Thyroid gland (tissue), 4 donors: ENCODE data around the gene ZCCHC24. TPM values are rescaled to one million over a fixed set of nuclear protein-coding genes. Genes with fewer than 3 reads are reported as not detected.

Experiments used
- DNase-seq, 2 donors: peaks; one replicate each; pipeline ENCODE4 v3.0.0-alpha.2; 2019
- H3K27ac ChIP-seq, 3 donors: fragments of 200-600 bp; sonication (generic); 1 replicate in 2 of 3; 2 replicates in 1 of 3; pipeline ENCODE4 v1.5.1; 2016 to 2019; ENCODE audit warnings: mild to moderate bottlenecking in 1 of 3, moderate library complexity in 1 of 3
- H3K27me3 ChIP-seq: fragments of 200-600 bp; sonication (generic); one replicate; pipeline ENCODE4 v1.5.1; 2019
- H3K36me3 ChIP-seq, 2 donors: fragments of 200-600 bp; sonication (generic); one replicate each; pipeline ENCODE4 v1.5.1; 2016 to 2019
- H3K4me1 ChIP-seq, 2 donors: fragments of 200-600 bp; sonication (generic); one replicate each; pipeline ENCODE4 v1.5.1; 2017 to 2019
- H3K4me3 ChIP-seq, 3 donors: fragments of 200-600 bp; sonication (generic); replicated peaks in 1 of 3; 1 replicate in 2 of 3; 2 replicates in 1 of 3; pipeline ENCODE4 v1.5.1; 2016; ENCODE audit warnings: mild to moderate bottlenecking in 1 of 3
- H3K9me3 ChIP-seq: fragments of 200-600 bp; sonication (generic); one replicate; pipeline ENCODE4 v1.5.1; 2017
- CTCF ChIP-seq, 6 experiments: fragments of 200-600 bp in 3 of 6; fragments of 450-650 bp in 3 of 6; sonication (generic) in 3 of 6; IDR thresholded peaks; one replicate each; pipeline ENCODE4 v1.5.1; 2016 to 2019; ENCODE audit warnings: antibody characterized with exemption in 6 of 6, mild to moderate bottlenecking in 2 of 6, inconsistent platforms in 1 of 6, moderate library complexity in 1 of 6
- POLR2A ChIP-seq, 2 donors: fragments of 450-650 bp; IDR thresholded peaks; one replicate each; pipeline ENCODE4 v1.6.1; 2017; ENCODE audit warnings: antibody characterized with exemption in 2 of 2, mild to moderate bottlenecking in 2 of 2, moderate library complexity in 1 of 2
- WGBS, 2 donors: methylation state at CpG; one replicate each; pipeline ENCODE4 v1.1.5; 2017; 5-methylcytosine and 5-hydroxymethylcytosine counted together
- intact Hi-C: fragments of 100-400 bp; cut with DNase I; formaldehyde crosslinking; loops from one replicate; pipeline ENCODE4 v1.15.1; 2023
- total RNA-seq, 4 donors: library from RNA; depleted of rRNA; stranded (reverse); fragments of >200 nt; gene quantifications; one replicate each; pipeline ENCODE4 v1.2.3, GENCODE V29; 2016

Gene ZCCHC24
- total RNA-seq, 4 donors from 2014 or later, result 25.4 to 48.8 (median 33.3) TPM

DNA sequence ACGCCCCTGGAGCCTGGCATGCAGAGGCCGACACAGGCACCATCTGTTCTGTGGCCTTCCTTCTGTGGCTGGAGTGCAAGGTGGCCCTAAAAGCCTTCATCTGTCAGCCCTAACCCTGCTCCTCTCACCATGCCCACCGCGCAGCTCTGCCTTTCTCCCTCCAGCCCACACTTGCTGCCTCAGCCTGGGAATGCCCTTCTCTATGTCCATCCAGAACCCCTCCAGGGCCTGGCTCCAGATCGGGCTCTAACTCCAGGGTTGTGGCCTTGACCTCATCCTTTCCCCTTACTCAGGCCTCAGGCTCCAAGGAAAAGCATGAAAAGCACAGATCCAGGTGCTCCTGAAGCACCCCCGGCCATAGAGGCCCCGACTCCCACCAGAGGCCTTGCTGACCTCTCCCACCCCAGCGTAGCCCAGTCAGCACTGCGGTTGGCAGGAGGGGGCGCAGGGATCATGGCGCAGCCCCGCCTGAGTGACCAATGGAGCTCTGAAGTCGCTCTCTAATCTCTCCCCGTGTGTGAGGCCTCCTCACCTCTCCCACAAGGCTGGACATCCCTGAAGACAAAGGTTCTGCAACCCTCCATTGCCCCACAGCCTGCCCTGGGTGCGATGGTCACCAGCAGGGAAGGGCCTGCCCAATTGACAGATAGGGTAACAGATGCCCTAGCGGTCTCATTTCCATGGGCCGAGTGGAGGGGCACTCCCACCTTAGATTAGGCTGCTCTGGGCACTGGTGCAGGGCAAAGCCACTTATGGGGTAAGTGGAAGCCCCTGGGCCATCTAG, 9.2 kb downstream of the ZCCHC24 start:
- Histone ChIP-seq H3K4me3 (no peak overlapping the region), H3K27ac (peak overlapping the region; percentile 91 to 96 (median 96)), H3K27me3 (no peaks in the 10 kb centered on the region), H3K4me1 (peaks cover 66 to 100% of the 10 kb centered on the region in 2 donors), H3K9me3 (no peaks in the 10 kb centered on the region), H3K36me3 (no peaks in the 10 kb centered on the region)
- TF ChIP-seq POLR2A (IDR thresholded peaks at IDR 0.05), result no peak
- no peak for DNase-seq
- intact Hi-C loops, result no loop called here
- WGBS, 2 donors, result 82 to 87% methylated on average over 11 to 13 of the region's 17 CpGs

DNA sequence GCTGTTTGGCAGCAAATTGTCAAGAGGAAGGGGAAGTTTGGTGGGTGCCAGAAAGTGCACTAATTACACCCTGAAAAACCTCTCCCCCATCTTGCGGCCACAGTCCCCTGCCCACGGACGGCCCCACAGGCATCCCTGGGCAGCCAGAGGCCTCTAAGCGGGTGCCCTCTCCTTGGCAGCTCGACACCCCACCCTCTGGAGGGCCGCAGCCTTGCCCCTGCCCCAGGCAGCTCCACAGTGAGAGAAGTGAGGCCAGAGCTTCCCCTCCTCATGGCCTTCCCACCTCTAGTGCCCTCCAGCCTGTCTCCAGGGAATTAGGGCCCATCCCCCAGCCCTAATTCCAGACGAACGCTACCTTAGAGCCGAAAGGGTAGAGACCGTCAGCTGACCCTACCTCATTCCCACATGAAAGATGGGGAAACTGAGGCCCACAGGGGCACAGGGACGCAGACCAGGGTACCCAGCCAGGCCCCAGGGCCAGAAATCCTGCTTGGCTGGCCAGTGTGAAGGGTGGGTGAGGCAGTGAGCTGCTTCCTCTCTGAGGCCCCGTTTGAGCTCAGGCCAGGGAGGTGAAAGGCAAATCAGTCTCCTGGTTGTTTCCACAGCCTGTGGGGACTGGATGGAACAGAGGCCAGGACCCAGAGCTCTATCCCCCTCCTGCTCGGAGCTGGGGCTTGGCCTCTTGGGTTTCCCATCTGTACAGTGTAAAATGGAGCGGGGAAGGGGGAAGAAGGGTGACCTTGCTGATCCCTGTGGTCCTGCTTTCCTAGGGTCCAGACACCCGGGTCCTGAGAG, 10.0 kb downstream of the ZCCHC24 start:
- DNase-seq, result peak; percentile 58 to 64
- no peaks in the 10 kb centered on the region for H3K9me3 ChIP-seq
- no peaks in the 10 kb centered on the region for H3K36me3 ChIP-seq
- WGBS, 2 donors, result 35 to 54% methylated on average over 13 to 15 of the region's 15 CpGs
- intact Hi-C loops, result no loop called here
- no peak for TF ChIP-seq CTCF (IDR thresholded peaks at IDR 0.05)
- TF ChIP-seq POLR2A (IDR thresholded peaks at IDR 0.05), result no peak
- H3K4me3 ChIP-seq, result no peak overlapping the region
- peak overlapping the region; percentile 91 to 96 (median 96) for H3K27ac ChIP-seq
- no peaks in the 10 kb centered on the region for H3K27me3 ChIP-seq
- peaks cover 64 to 95% of the 10 kb centered on the region in 2 donors for H3K4me1 ChIP-seq

- no peak overlapping the region for H3K4me3 ChIP-seq
- H3K27ac ChIP-seq, result peak overlapping the region; percentile 91 to 96 (median 96)
- intact Hi-C loops, result no loop called here
- 24 to 30% methylated on average over 7 of the region's 7 CpGs for WGBS, 2 donors
- peak; percentile 76 to 83 for DNase-seq
- no peaks in the 10 kb centered on the region for H3K9me3 ChIP-seq
- H3K4me1 ChIP-seq, result peaks cover 59 to 89% of the 10 kb centered on the region in 2 donors
- H3K27me3 ChIP-seq, result no peaks in the 10 kb centered on the region
- no peak for TF ChIP-seq POLR2A (IDR thresholded peaks at IDR 0.05)
- TF ChIP-seq CTCF (IDR thresholded peaks at IDR 0.05), result no peak
- H3K36me3 ChIP-seq, result no peaks in the 10 kb centered on the region
Observed at GRCh38 chr10:79434821-79435251, 10.6 kb downstream of the ZCCHC24 start.

- intact Hi-C loops, result no loop called here
- H3K27ac ChIP-seq, result peak overlapping the region in 2 of 3 donors; percentile 96
- H3K4me3 ChIP-seq, result no peak overlapping the region
- no peaks in the 10 kb centered on the region for H3K9me3 ChIP-seq
- H3K4me1 ChIP-seq, result peaks cover 59 to 83% of the 10 kb centered on the region in 2 donors
- 62 to 75% methylated on average over 4 to 5 of the region's 5 CpGs for WGBS, 2 donors
- no peaks in the 10 kb centered on the region for H3K36me3 ChIP-seq
- H3K27me3 ChIP-seq, result no peaks in the 10 kb centered on the region
- TF ChIP-seq POLR2A (IDR thresholded peaks at IDR 0.05) (no peak), CTCF (IDR thresholded peaks at IDR 0.05) (no peak)
- peak in 1 of 2 donors; percentile 5 for DNase-seq
Observed at GRCh38 chr10:79434223-79434687, 11.2 kb downstream of the ZCCHC24 start.

DNA sequence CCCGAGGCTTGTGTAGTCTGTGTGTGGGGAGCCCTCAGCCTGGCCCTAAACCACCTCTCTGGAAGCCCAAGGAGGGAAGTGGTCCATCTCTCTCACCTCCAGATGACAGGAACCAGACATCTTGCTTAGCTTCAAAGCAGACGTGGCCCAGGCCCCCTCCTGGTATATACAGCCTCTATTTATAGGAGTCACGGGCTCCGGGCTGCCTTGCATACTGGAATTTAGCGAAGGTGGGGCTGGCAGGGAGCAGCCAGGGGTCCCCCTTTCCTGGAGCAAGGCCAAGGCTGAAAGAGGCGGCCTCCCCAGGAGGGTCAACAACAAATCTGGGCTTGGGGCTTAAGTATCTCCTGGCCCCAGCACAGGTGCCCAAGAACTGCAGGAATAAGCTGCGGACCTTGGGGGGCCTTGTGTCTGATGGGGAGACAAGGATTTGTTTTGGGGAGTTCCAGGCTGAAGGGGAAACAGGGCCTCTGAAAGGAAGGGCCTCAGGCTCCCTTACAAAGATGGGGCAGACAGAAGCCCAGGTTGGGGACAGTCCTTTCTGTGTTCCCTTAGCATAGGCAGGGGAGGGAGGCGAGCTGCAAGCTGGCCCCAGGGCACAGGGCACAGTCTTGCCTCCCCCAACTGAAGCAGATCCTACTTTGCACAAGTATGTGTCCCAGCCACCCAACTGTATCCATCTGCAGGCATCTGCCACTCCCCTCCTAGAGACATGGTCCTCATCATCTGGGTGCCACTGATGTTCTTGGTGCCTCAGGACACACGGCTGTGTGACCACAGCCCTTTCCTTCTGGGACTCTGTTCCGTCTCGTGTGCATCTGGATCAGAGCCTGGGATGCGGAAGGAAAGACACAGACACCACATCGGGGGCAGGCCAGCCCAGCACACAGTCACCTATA, 11.9 kb downstream of the ZCCHC24 start:
- peak overlapping the region in 2 of 3 donors; percentile 96 for H3K27ac ChIP-seq
- intact Hi-C loops, result no loop called here
- no peak overlapping the region for H3K4me3 ChIP-seq
- H3K4me1 ChIP-seq, result peaks cover 52 to 76% of the 10 kb centered on the region in 2 donors
- H3K36me3 ChIP-seq, result no peaks in the 10 kb centered on the region
- H3K27me3 ChIP-seq, result no peaks in the 10 kb centered on the region
- peak in 1 of 2 donors; percentile 10 for DNase-seq
- 76 to 84% methylated on average over 11 to 12 of the region's 13 CpGs for WGBS, 2 donors
- H3K9me3 ChIP-seq, result no peaks in the 10 kb centered on the region
- TF ChIP-seq POLR2A (IDR thresholded peaks at IDR 0.05) (no peak), CTCF (IDR thresholded peaks at IDR 0.05) (no peak)
